Dermis blood vessel endothelial cell (primary cell): Measurements from ENCODE around the gene FCRL3. TPM values are rescaled to one million over a fixed set of nuclear protein-coding genes. Genes with fewer than 3 reads are reported as not detected.

ENCODE experiments used
- DNase-seq: peaks from one replicate; pipeline ENCODE4 v3.0.0; 2010
- total RNA-seq: library from RNA; depleted of rRNA; stranded (reverse); fragments of >200 nt; gene quantifications from 2 replicates; pipeline ENCODE4 v1.2.3, GENCODE V29; 2014

FCRL3 gene
- total RNA-seq, 1 donor from 2014 or later: not detected

- DNase-seq: no peak
Observed at GRCh38 chr1:157682710-157683437, 17.7 kb downstream of the FCRL3 start.

- no peak for DNase-seq
Observed at GRCh38 chr1:157678721-157679120, 21.8 kb downstream of the FCRL3 start.

GRCh38 chr1:157673008-157673407 is 27.6 kb downstream of the FCRL3 start:
- DNase-seq: no peak

- no peak for DNase-seq
Observed at GRCh38 chr1:157671895-157672294, 28.7 kb downstream of the FCRL3 start.

- no peak for DNase-seq
Observed at GRCh38 chr1:157659576-157660247, 40.9 kb downstream of the FCRL3 start.

- DNase-seq: no peak
Observed at GRCh38 chr1:157658571-157658970, 42.0 kb downstream of the FCRL3 start.

GRCh38 chr1:157653494-157653873 is 47.1 kb downstream of the FCRL3 start:
- DNase-seq: no peak

- no peak for DNase-seq
Observed at GRCh38 chr1:157652859-157653493, 47.6 kb downstream of the FCRL3 start.

GRCh38 chr1:157648317-157648716 is 52.3 kb downstream of the FCRL3 start:
- no peak for DNase-seq

GRCh38 chr1:157646144-157646543 is 54.4 kb downstream of the FCRL3 start:
- DNase-seq: no peak

- no peak for DNase-seq
Observed at GRCh38 chr1:157641177-157641576, 59.4 kb downstream of the FCRL3 start.

- no peak for DNase-seq
Observed at GRCh38 chr1:157639800-157640199, 60.8 kb downstream of the FCRL3 start.

GRCh38 chr1:157628773-157629172 is 71.8 kb downstream of the FCRL3 start:
- no peak for DNase-seq

Other genes starting within 250 kb of the FCRL3 start
- gene FCRL5, start 148.3 kb downstream of the FCRL3 start, total RNA-seq: not detected in 2 replicates
- not detected in 2 replicates for gene FCRL4, start 102.7 kb downstream of the FCRL3 start, total RNA-seq
- not detected in 2 replicates for gene FCRL2, start 76.4 kb upstream of the FCRL3 start, total RNA-seq
- not detected in 2 replicates for gene FCRL1, start 119.4 kb upstream of the FCRL3 start, total RNA-seq
- gene CD5L, start 141.0 kb upstream of the FCRL3 start, total RNA-seq: not detected in 2 replicates